GM12878 (cell line): Measurements from ENCODE around the gene TPCN2. TPM values are rescaled to one million over a fixed set of nuclear protein-coding genes. Genes with fewer than 3 reads are reported as not detected.

Source experiments
- ATAC-seq: fragments of 200-7000 bp; cut with Tn5 transposase; 3 replicates; pipeline ENCODE4 v1.9.1; 2020; ENCODE audit warnings: mild to moderate bottlenecking, moderate library complexity
- BruUV-seq: library from RNA; stranded (reverse); fragments of 400-500 nt; replicated peaks from 2 replicates; lab custom pipeline; 2021; lab: Mats Ljungman, UMichigan
- CTCF ChIA-PET: fragments of 300-600 bp; sonication (Branson Sonifier 250); formaldehyde crosslinking; extraction: SDS; loops from one replicate; lab custom pipeline; 2021; ENCODE audit warnings: inconsistent platforms; lab: Yijun Ruan, JAX
- POLR2A ChIA-PET: fragments of 350-600 bp; formaldehyde crosslinking; extraction: SDS; loops from one replicate; lab custom pipeline; 2021; ENCODE audit warnings: inconsistent platforms; lab: Charles Lee
- RAD21 ChIA-PET: fragments of 300-600 bp; sonication (Branson Sonifier 250); formaldehyde crosslinking; loops from one replicate; lab custom pipeline; 2023; ENCODE audit warnings: antibody characterized with exemption; ENCODE audit not compliant: unreplicated experiment; lab: Charles Lee
- SMC1A ChIA-PET: fragments of 300-600 bp; sonication (Branson Sonifier 250); formaldehyde crosslinking; loops from one replicate; lab custom pipeline; 2023; ENCODE audit not compliant: unreplicated experiment, uncharacterized antibody; lab: Charles Lee
- DNase-seq: peaks from one replicate; pipeline ENCODE4 v3.0.0-alpha.2; 2011; ENCODE audit warnings: low read depth, low spot score
- FAIRE-seq: peaks from 3 replicates; lab custom pipeline; 2011; peaks lifted over from hg19 to GRCh38; lab: Jason Lieb, UNC
- H2AFZ ChIP-seq: 2 replicates; pipeline ENCODE4 v1.6.0; 2011; ENCODE audit warnings: low read depth, low read length, control low read depth; ENCODE audit not compliant: control insufficient read depth
- H3K27ac ChIP-seq: 2 replicates; pipeline ENCODE4 v1.5.1; 2011; ENCODE audit warnings: control low read depth; ENCODE audit not compliant: control insufficient read depth, insufficient read depth
- H3K27me3 ChIP-seq, 2 experiments: replicated peaks in 1 of 2; 2 replicates each; pipeline versions ENCODE4 v1.6.0 to v1.6.1; 2011; ENCODE audit warnings: low read length in 1 of 2; ENCODE audit not compliant: control insufficient read depth in 2 of 2, insufficient read depth in 2 of 2
- H3K36me3 ChIP-seq, 2 experiments: 2 replicates each; pipeline ENCODE4 v1.5.1; 2011; ENCODE audit warnings: low read length in 1 of 2; ENCODE audit not compliant: control insufficient read depth in 2 of 2, insufficient read depth in 2 of 2
- H3K4me1 ChIP-seq: 2 replicates; pipeline ENCODE4 v1.6.1; 2011; ENCODE audit warnings: mild to moderate bottlenecking, low read length, moderate library complexity, mixed read lengths; ENCODE audit not compliant: control insufficient read depth, insufficient read depth
- H3K4me2 ChIP-seq: 2 replicates; pipeline ENCODE4 v1.6.0; 2011; ENCODE audit warnings: control low read depth; ENCODE audit not compliant: control insufficient read depth, insufficient read depth
- H3K4me3 ChIP-seq: fragments of 200-600 bp; sonication (generic); 2 replicates; pipeline ENCODE4 v1.5.1; 2016
- H3K79me2 ChIP-seq: 2 replicates; pipeline ENCODE4 v1.6.0; 2011; ENCODE audit warnings: low read length; ENCODE audit not compliant: control insufficient read depth, insufficient read depth
- H3K9ac ChIP-seq: 2 replicates; pipeline ENCODE4 v1.8.0; 2011; ENCODE audit warnings: low read length, control low read depth, mixed read lengths; ENCODE audit not compliant: control insufficient read depth, insufficient read depth
- H3K9me3 ChIP-seq: replicated peaks from 3 replicates; pipeline ENCODE4 v1.5.1; 2011; ENCODE audit warnings: mild to moderate bottlenecking, low read length; ENCODE audit not compliant: control insufficient read depth, insufficient read depth
- H4K20me1 ChIP-seq: 2 replicates; pipeline ENCODE4 v1.6.0; 2011; ENCODE audit not compliant: control insufficient read depth, insufficient read depth
- BCL11A ChIP-seq: IDR thresholded peaks from 2 replicates; pipeline ENCODE4 v1.6.1; 2011; ENCODE audit warnings: low read depth, low read length
- BRCA1 ChIP-seq: IDR thresholded peaks from 2 replicates; pipeline ENCODE4 v1.6.1; 2011; ENCODE audit warnings: low read depth, low read length, improper control_type of control experiment
- EP300 ChIP-seq, 2 experiments: fragments of 150-350 bp in 1 of 2; IDR thresholded peaks; 2 replicates each; pipeline ENCODE4 v1.6.1; 2011 to 2012; ENCODE audit warnings: low read depth in 2 of 2, low read length in 2 of 2, borderline replicate concordance in 1 of 2, improper control_type of control experiment in 1 of 2, inconsistent platforms in 1 of 2; ENCODE audit not compliant: control insufficient read depth in 1 of 2
- GABPA ChIP-seq: IDR thresholded peaks from 2 replicates; pipeline ENCODE4 v1.6.1; 2014; ENCODE audit warnings: antibody characterized with exemption, low read depth, mild to moderate bottlenecking, inconsistent platforms
- MEF2B ChIP-seq: fragments of 450-650 bp; IDR thresholded peaks from 2 replicates; pipeline ENCODE4 v1.6.1; 2018; ENCODE audit warnings: mild to moderate bottlenecking, moderate library complexity; ENCODE audit not compliant: partially characterized antibody, poor library complexity, severe bottlenecking
- RFX5 ChIP-seq: IDR thresholded peaks from 2 replicates; pipeline ENCODE4 v1.6.1; 2011; ENCODE audit warnings: low read depth, low read length, improper control_type of control experiment
- RUNX3 ChIP-seq: IDR thresholded peaks from 2 replicates; pipeline ENCODE4 v1.6.1; 2012; ENCODE audit warnings: low read length, inconsistent platforms
- YBX1 ChIP-seq: fragments of 450-650 bp; IDR thresholded peaks from 2 replicates; pipeline ENCODE4 v1.6.1; 2016; ENCODE audit warnings: antibody characterized with exemption
- ZNF622 ChIP-seq: fragments of 450-650 bp; IDR thresholded peaks from 2 replicates; pipeline ENCODE4 v1.6.1; 2017; ENCODE audit warnings: mild to moderate bottlenecking, inconsistent platforms
- WGBS: methylation state at CpG from one replicate; pipeline ENCODE4 v1.1.6; 2016; ENCODE audit warnings: low lambda C conversion rate; ENCODE audit not compliant: insufficient replicate concordance, insufficient coverage; ENCODE audit errors: missing lambda C conversion rate; 5-methylcytosine and 5-hydroxymethylcytosine counted together
- in situ Hi-C: fragments of 300-500 bp; cut with MboI; formaldehyde crosslinking; loops from 9 replicates; pipeline ENCODE4 v1.14.3; 2018; ENCODE audit warnings: mixed read lengths
- intact Hi-C: fragments of 100-400 bp; cut with micrococcal nuclease; formaldehyde crosslinking; loops from one replicate; pipeline ENCODE4 v1.14.2; 2022; ENCODE audit not compliant: unreplicated experiment
- polyA plus RNA-seq, 11 experiments: library from polyadenylated mRNA; depleted of rRNA in 4 of 11; unstranded in 6 of 11; stranded (reverse) in 5 of 11; fragments of >200 nt; fragmentation: Nextera tagmentation in 4 of 11; fragmentation: Illumina TruSeq in 1 of 11; extraction: Ambion mirVana in 4 of 11; extraction: Trizol in 1 of 11; gene quantifications; 1 replicate in 1 of 11; 2 replicates in 10 of 11; pipeline versions ENCODE4 v1.2.1 to v1.2.3, GENCODE V29; 2011 to 2016; ENCODE audit warnings: inconsistent platforms in 2 of 11, missing spikeins in 2 of 11, low read depth in 1 of 11
- total RNA-seq, 4 experiments: library from RNA; depleted of rRNA in 3 of 4; stranded (reverse); fragments of >200 nt in 3 of 4; fragmentation: Illumina TruSeq in 1 of 4; extraction: Trizol in 1 of 4; gene quantifications; 2 replicates each; pipeline versions ENCODE4 v1.2.1 to v1.2.3, GENCODE V29; 2013 to 2021
- TF ChIP-seq, protein P1 (sequence below): fragments of 450-650 bp; IDR thresholded peaks from 2 replicates; pipeline ENCODE4 v1.6.1; 2017; ENCODE audit warnings: antibody characterized with exemption, mild to moderate bottlenecking, moderate library complexity

Gene TPCN2
- total and polyA plus RNA-seq, 10 of the 15 experiments (the other 5 are each of a cell fraction or from before 2014, with no cell fraction given), result 1.7 to 18.4 (median 8.4) TPM

DNA sequence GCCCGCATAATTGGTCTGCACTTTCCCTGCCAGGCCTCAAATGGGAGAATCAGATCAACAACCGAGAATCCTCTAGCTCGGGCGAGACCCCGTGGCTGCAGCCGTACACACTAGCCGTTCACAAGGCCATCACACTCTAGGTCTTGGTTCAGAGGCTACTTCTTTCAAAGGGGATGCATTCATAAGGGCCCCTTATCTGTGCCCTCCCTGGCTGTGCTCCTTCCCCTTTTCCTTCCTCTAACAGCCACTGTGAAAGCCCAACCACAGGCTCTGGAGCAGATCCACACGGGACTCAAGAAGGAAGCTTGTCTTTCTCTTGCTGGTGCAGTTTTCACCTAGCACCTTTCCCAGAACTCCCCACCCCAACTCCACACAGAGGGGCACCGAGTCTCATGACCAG, 131.5 kb downstream of the TPCN2 start:
- 70% methylated on average over 9 of the region's 9 CpGs for WGBS
- TF ChIP-seq RUNX3, result no peak
- TF ChIP-seq BCL11A, result no peak
- no peak for TF ChIP-seq BRCA1
- TF ChIP-seq MEF2B, result no peak
- no peak for TF ChIP-seq RFX5
- no peak for TF ChIP-seq ZNF622
- no peak for TF ChIP-seq GABPA
- TF ChIP-seq, protein P1, sequence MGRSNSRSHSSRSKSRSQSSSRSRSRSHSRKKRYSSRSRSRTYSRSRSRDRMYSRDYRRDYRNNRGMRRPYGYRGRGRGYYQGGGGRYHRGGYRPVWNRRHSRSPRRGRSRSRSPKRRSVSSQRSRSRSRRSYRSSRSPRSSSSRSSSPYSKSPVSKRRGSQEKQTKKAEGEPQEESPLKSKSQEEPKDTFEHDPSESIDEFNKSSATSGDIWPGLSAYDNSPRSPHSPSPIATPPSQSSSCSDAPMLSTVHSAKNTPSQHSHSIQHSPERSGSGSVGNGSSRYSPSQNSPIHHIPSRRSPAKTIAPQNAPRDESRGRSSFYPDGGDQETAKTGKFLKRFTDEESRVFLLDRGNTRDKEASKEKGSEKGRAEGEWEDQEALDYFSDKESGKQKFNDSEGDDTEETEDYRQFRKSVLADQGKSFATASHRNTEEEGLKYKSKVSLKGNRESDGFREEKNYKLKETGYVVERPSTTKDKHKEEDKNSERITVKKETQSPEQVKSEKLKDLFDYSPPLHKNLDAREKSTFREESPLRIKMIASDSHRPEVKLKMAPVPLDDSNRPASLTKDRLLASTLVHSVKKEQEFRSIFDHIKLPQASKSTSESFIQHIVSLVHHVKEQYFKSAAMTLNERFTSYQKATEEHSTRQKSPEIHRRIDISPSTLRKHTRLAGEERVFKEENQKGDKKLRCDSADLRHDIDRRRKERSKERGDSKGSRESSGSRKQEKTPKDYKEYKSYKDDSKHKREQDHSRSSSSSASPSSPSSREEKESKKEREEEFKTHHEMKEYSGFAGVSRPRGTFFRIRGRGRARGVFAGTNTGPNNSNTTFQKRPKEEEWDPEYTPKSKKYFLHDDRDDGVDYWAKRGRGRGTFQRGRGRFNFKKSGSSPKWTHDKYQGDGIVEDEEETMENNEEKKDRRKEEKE, result no peak
- TF ChIP-seq EP300 (IDR thresholded peaks at IDR 0.05; ENCODE audit: borderline replicate concordance in 1 of 2, control insufficient read depth in 1 of 2, low read depth in 2 of 2, low read length in 2 of 2), result no peak
- TF ChIP-seq YBX1, result no peak
- ChIA-PET CTCF (no interaction called here), SMC1A (no interaction called here), POLR2A (no interaction called here), RAD21 (no interaction called here)
- no peak overlapping the region for H3K27ac ChIP-seq
- H3K4me3 ChIP-seq, result no peak overlapping the region
- no peak overlapping the region for H2AFZ ChIP-seq
- H3K9me3 ChIP-seq, result peaks cover 2% of the 10 kb centered on the region; the same call in 2 of the 3 replicates
- ATAC-seq (no peak), FAIRE-seq (no peak), DNase-seq (no peak)
- intact Hi-C loops (no loop called here), in situ Hi-C loops (no loop called here)
- peaks cover 4% of the 10 kb centered on the region; the same call in 1 of the 2 replicates for H3K4me1 ChIP-seq
- H3K4me2 ChIP-seq, result no peak overlapping the region
- no peaks in the 10 kb centered on the region for H3K36me3 ChIP-seq
- H3K9ac ChIP-seq, result no peak overlapping the region
- H4K20me1 ChIP-seq, result no peaks in the 10 kb centered on the region
- H3K27me3 ChIP-seq, result no peaks in the 10 kb centered on the region
- H3K79me2 ChIP-seq, result no peaks in the 10 kb centered on the region
- no TSS peak for BruUV-seq
